GM12891 (cell line): ENCODE data around the gene SPG11.
A peak's percentile ranks its signal among the peaks of the same experiment; 100 is the strongest.
"Not testable (repeated sequence)": the region's sequence is repeated elsewhere in the genome, so short reads cannot be mapped to it uniquely, and the experiment has no call there.

Experiments
- DNase-seq: peaks from one replicate; pipeline ENCODE4 v3.0.0; 2011; ENCODE audit warnings: low spot score; ENCODE audit not compliant: insufficient read length
- FAIRE-seq: peaks from 2 replicates; lab custom pipeline; 2011; peaks lifted over from hg19 to GRCh38; lab: Jason Lieb, UNC
- PAX5 ChIP-seq: IDR thresholded peaks from 2 replicates; pipeline ENCODE4 v1.6.1; 2011; ENCODE audit warnings: low read length, moderate library complexity, mild to moderate bottlenecking; ENCODE audit not compliant: insufficient read depth, severe bottlenecking
- POLR2A ChIP-seq: IDR thresholded peaks from 2 replicates; pipeline ENCODE4 v1.6.1; 2011; ENCODE audit warnings: low read depth, low read length, control low read depth
- POLR2AphosphoS5 ChIP-seq: IDR thresholded peaks from 2 replicates; pipeline ENCODE4 v1.6.1; 2011; ENCODE audit warnings: low read depth, low read length, control low read depth
- POU2F2 ChIP-seq: IDR thresholded peaks from 2 replicates; pipeline ENCODE4 v1.6.1; 2011; ENCODE audit warnings: low read depth, mild to moderate bottlenecking, control low read depth, low read length, moderate library complexity
- SPI1 ChIP-seq: IDR thresholded peaks from 2 replicates; pipeline ENCODE4 v1.6.1; 2011; ENCODE audit warnings: low read depth, low read length, control low read depth
- TAF1 ChIP-seq: IDR thresholded peaks from 2 replicates; pipeline ENCODE4 v1.6.1; 2011; ENCODE audit warnings: low read depth, low read length, control low read depth

SPG11 gene

DNA sequence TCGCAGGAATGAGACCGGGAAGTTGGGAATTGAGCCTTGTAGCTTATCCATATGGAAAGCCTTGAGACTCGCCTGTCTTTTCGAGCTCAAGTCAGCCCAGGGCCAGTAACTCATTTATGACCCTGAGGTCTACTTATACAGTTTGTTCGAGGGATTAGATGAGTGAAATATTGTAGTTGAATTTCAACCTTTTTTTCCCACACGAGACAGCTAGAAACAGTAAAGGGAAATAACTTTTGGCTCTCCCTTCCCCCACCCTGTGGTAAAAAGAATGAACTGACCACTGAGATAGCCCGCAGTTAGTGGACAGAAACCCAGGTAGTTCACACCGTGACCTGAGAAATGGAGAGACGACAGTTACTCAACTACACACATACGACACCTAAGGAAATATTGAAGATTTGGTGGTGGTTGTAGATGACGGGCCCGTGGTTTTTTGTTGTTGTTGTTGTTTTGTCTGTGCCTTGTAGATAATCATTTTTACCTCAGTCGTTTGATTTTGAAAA is 125.7 kb downstream of the SPG11 start:
- DNase-seq (no peak), FAIRE-seq (peak; percentile 23)
- no peak for TF ChIP-seq SPI1
- TF ChIP-seq PAX5: no peak
- no peak for TF ChIP-seq POLR2A
- TF ChIP-seq TAF1: no peak
- TF ChIP-seq POLR2AphosphoS5: no peak
- TF ChIP-seq POU2F2: no peak

DNA sequence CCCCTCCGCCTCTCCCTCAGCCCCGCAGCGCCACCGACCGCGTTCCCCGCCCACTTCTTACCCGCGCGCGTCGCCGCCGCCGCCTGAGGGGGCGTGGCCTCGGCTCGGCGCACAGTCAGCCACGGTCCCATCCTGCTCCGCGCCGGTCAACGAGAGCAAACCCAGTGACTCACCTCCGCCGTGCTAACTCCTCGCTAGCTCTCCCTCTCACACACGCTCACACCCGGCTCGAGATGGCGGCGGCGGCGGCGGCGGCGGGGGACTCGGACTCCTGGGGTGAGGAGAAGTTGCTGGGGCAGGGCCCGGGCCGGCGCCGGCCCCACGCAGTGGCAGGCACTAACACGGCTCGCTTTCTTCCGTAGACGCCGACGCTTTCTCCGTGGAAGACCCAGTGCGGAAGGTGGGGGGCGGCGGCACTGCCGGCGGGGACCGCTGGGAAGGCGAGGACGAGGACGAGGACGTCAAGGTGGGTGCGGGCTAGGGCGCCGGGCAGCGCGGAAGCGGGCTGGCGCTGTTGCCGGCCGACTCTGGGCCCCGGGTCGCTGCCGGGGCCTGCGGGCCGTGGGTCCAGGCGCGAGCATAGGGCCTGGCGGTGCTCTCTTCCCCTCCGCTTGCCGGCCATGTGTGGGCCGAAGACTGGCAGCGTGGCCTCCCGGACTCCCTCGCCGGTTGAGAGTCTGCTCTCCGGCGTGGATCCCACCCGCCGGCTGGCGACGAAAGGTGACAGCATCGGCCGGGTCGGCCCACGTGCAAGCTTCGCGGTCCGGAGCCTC is 126.3 kb downstream of the SPG11 start, which contains the start of gene EIF3J:
Gene EIF3J, plus strand, starts transcription at position 186 of the 773 bp plus-strand sequence. Its CDS starts 48 bp downstream, at position 234.
- FAIRE-seq: peak; percentile 96
- TF ChIP-seq POLR2A (peak; percentile 77; the same call in 1 of the 2 replicates), PAX5 (no peak), SPI1 (no peak), POU2F2 (no peak), TAF1 (peak; percentile 66), POLR2AphosphoS5 (peak; percentile 81)
- DNase-seq: peak; percentile 85

DNA sequence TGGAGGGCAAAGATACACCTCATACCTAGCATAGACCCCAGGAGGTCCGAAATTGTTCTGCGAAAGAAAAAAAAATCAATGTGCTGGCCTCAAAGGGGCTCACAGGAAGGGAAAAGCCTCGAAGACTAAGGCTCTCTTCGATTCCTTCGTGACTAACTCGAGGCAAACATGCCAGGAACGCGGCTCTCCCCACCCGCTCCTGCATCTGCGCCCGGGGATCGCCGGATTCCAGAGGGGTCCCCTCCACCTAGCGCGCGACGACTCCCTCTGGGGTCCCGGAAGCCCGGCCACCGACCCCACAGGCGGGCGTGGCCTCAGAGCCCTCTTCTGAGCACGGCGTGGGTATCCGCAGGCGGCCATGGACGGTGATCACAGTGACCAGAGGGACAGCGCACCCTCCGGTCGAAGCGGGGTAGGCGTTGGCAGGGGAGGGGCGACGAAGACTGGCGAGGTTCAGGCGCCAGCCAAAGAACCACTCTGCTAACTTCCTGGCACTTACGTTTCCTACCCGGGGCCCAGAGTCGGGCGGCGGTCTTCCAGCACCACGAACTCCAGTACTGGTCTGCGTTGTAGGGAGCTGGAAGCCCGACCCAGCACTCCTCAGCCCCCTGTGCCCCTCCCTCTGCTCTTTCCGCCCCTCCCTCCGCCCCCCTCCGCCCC is 127.0 kb downstream of the SPG11 start:
- DNase-seq (no peak), FAIRE-seq (no peak)
- TF ChIP-seq SPI1: no peak
- peak; percentile 9; the same call in 1 of the 2 replicates for TF ChIP-seq POLR2A
- TF ChIP-seq POLR2AphosphoS5: peak; percentile 53; the same call in 1 of the 2 replicates
- TF ChIP-seq TAF1: peak; percentile 33; the same call in 1 of the 2 replicates
- no peak for TF ChIP-seq POU2F2
- no peak for TF ChIP-seq PAX5

DNA sequence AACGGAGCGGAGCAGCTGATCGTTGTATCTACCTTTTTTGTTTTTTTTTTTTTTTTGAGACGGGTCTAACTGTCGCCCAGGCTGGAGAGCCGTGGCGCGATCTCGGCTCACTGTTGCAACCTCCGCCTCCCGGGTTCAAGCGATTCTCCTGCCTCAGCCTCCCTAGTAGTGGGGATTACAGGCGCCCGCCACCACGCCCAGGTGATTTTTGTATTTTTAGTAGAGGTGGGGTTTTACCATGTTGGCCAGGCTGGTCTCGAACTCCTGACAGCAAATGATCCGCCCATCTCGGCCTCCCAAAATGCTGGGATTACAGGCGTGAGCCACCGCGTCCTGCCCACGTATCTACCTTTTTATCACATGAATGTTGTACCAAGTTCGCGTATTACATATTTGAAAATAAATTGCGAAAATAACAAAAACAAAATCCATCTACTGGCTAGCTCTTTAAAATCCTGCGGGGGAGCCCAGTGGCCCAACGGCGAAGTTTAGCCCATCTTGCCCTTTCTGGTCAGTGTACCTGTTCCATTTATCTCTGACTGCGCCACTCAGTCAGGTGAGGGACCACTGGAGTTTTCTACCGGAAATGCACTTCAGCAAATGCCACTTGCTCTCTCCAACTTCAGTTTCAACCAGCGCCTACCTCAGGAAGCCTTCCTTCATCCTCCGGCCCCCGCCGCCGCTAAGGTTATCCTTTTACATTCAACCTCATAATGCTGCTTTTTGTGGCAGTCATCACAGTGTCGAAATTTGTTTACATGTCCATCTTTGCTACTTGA is 127.8 kb downstream of the SPG11 start:
- DNase-seq (no peak), FAIRE-seq (no peak)
- TF ChIP-seq POLR2AphosphoS5: no peak
- TF ChIP-seq SPI1: no peak
- no peak for TF ChIP-seq PAX5
- TF ChIP-seq POLR2A: no peak
- no peak for TF ChIP-seq TAF1
- no peak for TF ChIP-seq POU2F2

DNA sequence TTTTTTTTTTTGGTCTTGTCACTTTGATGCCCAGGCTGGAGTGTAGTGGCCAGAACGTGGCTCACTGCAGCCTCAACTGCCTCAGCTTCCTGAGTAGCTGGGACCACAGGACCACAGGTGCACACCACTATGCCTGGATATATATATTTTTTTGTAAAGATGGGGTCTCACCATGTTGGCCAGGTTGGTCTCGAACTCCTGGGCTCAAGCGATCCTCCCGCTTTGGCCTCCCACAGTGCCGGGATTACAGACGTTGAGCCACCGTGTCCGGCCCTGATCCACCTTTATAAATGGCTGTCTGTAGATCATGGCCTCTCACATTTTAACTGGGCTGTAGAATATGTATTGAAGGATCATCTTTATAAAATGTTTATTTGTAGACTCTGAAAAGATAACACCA is 128.4 kb downstream of the SPG11 start:
- no peak for FAIRE-seq
- no peak for DNase-seq
- TF ChIP-seq POU2F2 (no peak), SPI1 (no peak), TAF1 (no peak), PAX5 (no peak)

DNA sequence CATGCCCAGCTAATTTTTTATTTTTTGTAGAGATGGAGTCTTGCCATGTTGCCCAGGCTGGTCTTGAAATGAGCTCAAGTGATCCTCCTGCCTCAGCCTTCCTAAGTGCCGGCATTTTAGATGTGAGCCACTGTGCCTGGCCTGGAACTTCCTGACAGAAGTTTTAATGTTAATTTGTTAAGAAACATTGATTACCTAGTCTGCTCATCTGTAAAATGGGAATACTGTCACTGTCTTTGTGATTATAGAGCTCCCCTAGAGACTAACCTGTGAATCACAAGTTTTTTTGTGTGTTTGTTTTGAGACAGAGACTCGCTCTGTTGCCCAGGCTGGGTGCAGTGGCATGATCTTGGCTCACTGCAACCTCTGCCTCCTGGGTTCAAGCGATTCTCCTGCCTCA is 130.8 kb downstream of the SPG11 start:
- FAIRE-seq: no peak
- DNase-seq: no peak
- no peak for TF ChIP-seq PAX5
- no peak for TF ChIP-seq POLR2A
- no peak for TF ChIP-seq TAF1
- TF ChIP-seq SPI1: no peak
- no peak for TF ChIP-seq POU2F2
- TF ChIP-seq POLR2AphosphoS5: no peak

DNA sequence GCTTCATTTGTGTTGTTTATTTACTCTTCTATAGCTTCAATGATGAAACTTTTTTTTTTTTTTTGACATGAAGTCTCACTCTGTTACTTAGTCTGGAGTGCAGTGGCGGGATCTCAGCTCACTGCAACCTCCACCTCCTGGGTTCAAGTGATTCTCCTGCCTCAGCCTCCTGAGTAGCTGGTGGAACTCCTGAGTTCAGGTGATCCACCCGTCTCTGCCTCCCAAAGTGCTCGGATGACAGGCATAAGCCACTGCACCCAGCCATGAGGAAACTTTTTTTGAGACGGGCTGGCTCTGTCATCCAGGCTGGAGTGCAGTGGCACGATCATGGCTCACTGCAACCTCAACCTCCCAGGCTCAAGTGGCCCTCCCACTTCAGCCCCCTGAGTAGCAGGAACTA is 131.2 kb downstream of the SPG11 start:
- not testable (repeated sequence) for FAIRE-seq

GRCh38 chr15:44530653-44531052 is 132.8 kb downstream of the SPG11 start:
- FAIRE-seq: no peak

More for the DNA sequence above, 131.2 kb downstream of the SPG11 start:
- DNase-seq: not testable (repeated sequence)

GRCh38 chr15:44529864-44530604 is 133.4 kb downstream of the SPG11 start:
- DNase-seq: no peak
- TF ChIP-seq POLR2A (0 out of 2 replicates have a peak, but pooled peaks have one; percentile 10), PAX5 (no peak)
- FAIRE-seq: no peak

More at GRCh38 chr15:44530653-44531052, 132.8 kb downstream of the SPG11 start:
- DNase-seq: no peak
- TF ChIP-seq PAX5 (no peak), POU2F2 (no peak), SPI1 (no peak), POLR2A (no peak), POLR2AphosphoS5 (no peak), TAF1 (no peak)
